Adrenal gland (tissue), 5 donors: ENCODE results near the gene RBMS2.

Experiments used
- CTCF ChIP-seq, 6 experiments: fragments of 450-650 bp in 4 of 6; fragments of 200-600 bp in 2 of 6; sonication (generic) in 1 of 6; IDR thresholded peaks; 1 replicate in 5 of 6; 2 replicates in 1 of 6; pipeline versions ENCODE4 v1.5.1 to v1.8.0; 2016 to 2021; ENCODE audit warnings: antibody characterized with exemption in 6 of 6, mild to moderate bottlenecking in 2 of 6, moderate library complexity in 1 of 6
- POLR2A ChIP-seq, 2 donors: fragments of 450-650 bp; IDR thresholded peaks; one replicate each; pipeline ENCODE4 v1.6.1; 2017; ENCODE audit warnings: antibody characterized with exemption in 2 of 2, mild to moderate bottlenecking in 2 of 2, moderate library complexity in 1 of 2
- donor health status: DM: no; HTN: no; CAD: no.

GRCh38 chr12:56590237-56590830, 68.7 kb downstream of the RBMS2 start:
- TF ChIP-seq CTCF (IDR thresholded peaks at IDR 0.05) = peak in 2 of 6 experiments; percentile 19 to 22
- no peak for TF ChIP-seq POLR2A (IDR thresholded peaks at IDR 0.05)
